Fibroblast of peridontal ligament (primary cell): ENCODE measurements around the gene PIMREG.

ENCODE experiments used
- DNase-seq: peaks from one replicate; pipeline ENCODE4 v3.0.0-alpha.2; 2010; ENCODE audit errors: extremely low read depth

PIMREG gene

GRCh38 chr17:6498901-6499540 lies 54.8 kb downstream of the PIMREG start:
- DNase-seq: no peak
